ENCODE measurements around the gene MT1B. TPM values are rescaled to one million over a fixed set of nuclear protein-coding genes. Genes with fewer than 3 reads are reported as not detected.
A peak's percentile ranks its signal among the peaks of the same experiment; 100 is the strongest.

MT1B gene
- total and polyA plus RNA-seq, 9 of the 15 experiments (the other 6 are each of a cell fraction or from before 2014, with no cell fraction given) = not detected

GRCh38 chr16:56643080-56643778, 8.5 kb upstream of the MT1B start (continued):
- TF ChIP-seq ZNF740 (CRISPR knock-in tag; IDR thresholded peaks at IDR 0.05) = no peak
- TF ChIP-seq ZNF740 (tag; IDR thresholded peaks at IDR 0.05) = no peak
- TF ChIP-seq E2F4 (CRISPR knock-in tag; IDR thresholded peaks at IDR 0.05; ENCODE audit: low read depth) = no peak
- no peak for TF ChIP-seq ESRRB (CRISPR knock-in tag; IDR thresholded peaks at IDR 0.05; ENCODE audit: borderline replicate concordance)
- no peak for TF ChIP-seq ZNF121 (CRISPR knock-in tag; conservative IDR thresholded peaks at IDR 0.05)
- no peak for TF ChIP-seq NFE2L1 (tag; IDR thresholded peaks at IDR 0.05; ENCODE audit: borderline replicate concordance, low read depth)
- no peak for TF ChIP-seq LCOR (CRISPR knock-in tag; IDR thresholded peaks at IDR 0.05)
- no peak for TF ChIP-seq ZNF589 (CRISPR knock-in tag; IDR thresholded peaks at IDR 0.05; ENCODE audit: low read depth)
- TF ChIP-seq SRF (CRISPR knock-in tag; IDR thresholded peaks at IDR 0.05) = no peak
- TF ChIP-seq ZNF134 (CRISPR knock-in tag; conservative IDR thresholded peaks at IDR 0.05) = no peak
- no peak for TF ChIP-seq THRA (IDR thresholded peaks at IDR 0.05)
- no peak for TF ChIP-seq POLR2H (tag; IDR thresholded peaks at IDR 0.05; ENCODE audit: low read depth)
- no peak for TF ChIP-seq FOXK2 (conservative IDR thresholded peaks at IDR 0.05 in 1 of 2, IDR thresholded peaks at IDR 0.05 in 1 of 2; ENCODE audit: low read depth in 2 of 2)
- no peak for TF ChIP-seq MCM7 (IDR thresholded peaks at IDR 0.05)
- TF ChIP-seq, protein P1, sequence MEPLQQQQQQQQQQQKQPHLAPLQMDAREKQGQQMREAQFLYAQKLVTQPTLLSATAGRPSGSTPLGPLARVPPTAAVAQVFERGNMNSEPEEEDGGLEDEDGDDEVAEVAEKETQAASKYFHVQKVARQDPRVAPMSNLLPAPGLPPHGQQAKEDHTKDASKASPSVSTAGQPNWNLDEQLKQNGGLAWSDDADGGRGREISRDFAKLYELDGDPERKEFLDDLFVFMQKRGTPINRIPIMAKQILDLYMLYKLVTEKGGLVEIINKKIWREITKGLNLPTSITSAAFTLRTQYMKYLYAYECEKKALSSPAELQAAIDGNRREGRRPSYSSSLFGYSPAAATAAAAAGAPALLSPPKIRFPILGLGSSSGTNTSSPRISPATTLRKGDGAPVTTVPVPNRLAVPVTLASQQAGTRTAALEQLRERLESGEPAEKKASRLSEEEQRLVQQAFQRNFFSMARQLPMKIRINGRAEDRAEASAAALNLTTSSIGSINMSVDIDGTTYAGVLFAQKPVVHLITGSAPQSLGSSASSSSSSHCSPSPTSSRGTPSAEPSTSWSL (CRISPR knock-in tag; IDR thresholded peaks at IDR 0.05; ENCODE audit: borderline replicate concordance) = no peak
- no peak for TF ChIP-seq PTTG1 (tag; IDR thresholded peaks at IDR 0.05; ENCODE audit: low read depth)
- TF ChIP-seq SFPQ (IDR thresholded peaks at IDR 0.05; ENCODE audit: low read depth, low read length) = no peak
- TF ChIP-seq DPF2 (IDR thresholded peaks at IDR 0.05) = no peak
- peak; percentile 36 to 47; a peak in 3 of 4 replicates for TF ChIP-seq RAD21 (CRISPR knock-in tag; conservative IDR thresholded peaks at IDR 0.05 in 1 of 2, IDR thresholded peaks at IDR 0.05 in 1 of 2)
